ENCODE measurements around the gene PCAT6.
"Not testable (repeated sequence)": the region's sequence is repeated elsewhere in the genome, so short reads cannot be mapped to it uniquely, and the experiment has no call there.

Gene PCAT6

DNA sequence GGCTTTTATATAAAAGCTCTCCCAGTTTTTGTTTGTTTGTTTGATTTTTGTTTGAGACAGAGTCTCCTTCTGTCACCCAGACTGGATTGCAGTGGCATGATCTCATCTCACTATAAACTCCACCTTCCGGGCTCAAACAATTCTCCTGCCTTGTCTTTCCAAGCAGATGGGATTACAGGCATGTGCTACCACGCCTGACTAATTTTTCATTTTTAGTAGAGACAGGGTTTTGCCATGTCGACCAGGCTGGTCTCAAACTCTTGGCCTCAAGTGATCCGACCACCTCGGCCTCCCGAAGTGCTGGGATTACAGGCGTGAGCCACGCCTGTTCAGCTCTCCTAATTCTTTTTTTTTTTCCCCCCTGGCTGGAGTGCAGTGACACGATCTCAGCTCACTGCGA, 4.4 kb downstream of the PCAT6 start:
- no peak for DNase-seq (ENCODE audit: low read depth)
- no peak for TF ChIP-seq CTCF (conservative IDR thresholded peaks at IDR 0.05; ENCODE audit: low read depth, low read length)
- no peak overlapping the region for H3K4me3 ChIP-seq (ENCODE audit: low read depth, low read length)

- no peak for TF ChIP-seq CTCF (conservative IDR thresholded peaks at IDR 0.05; ENCODE audit: low read depth, low read length)
- H3K4me3 ChIP-seq (ENCODE audit: low read depth, low read length), result no peak overlapping the region
- no peak for DNase-seq (ENCODE audit: low read depth)
Measured at GRCh38 chr1:202818819-202819218, 8.1 kb downstream of the PCAT6 start.

DNA sequence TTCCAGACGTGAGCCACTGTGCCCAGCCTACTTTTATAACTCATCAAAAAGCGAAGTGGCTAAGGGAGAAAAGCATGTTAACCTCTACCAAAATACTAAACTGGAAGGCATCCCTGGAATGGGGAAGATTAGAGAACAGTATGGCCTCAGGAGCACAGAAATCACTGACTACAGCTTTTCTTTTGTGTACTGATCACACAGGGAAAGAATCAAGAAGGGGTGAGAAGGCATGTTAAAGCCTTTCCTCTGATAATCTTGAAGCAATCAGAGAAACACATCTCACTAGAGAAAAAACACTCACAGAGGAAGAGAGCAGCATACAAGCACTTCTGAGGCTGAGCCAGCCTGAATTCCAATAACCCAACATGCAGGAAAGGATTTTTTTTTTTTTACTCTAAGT, 10.7 kb downstream of the PCAT6 start:
- DNase-seq (ENCODE audit: low read depth), result peak; percentile 49
- no peak overlapping the region for H3K4me3 ChIP-seq (ENCODE audit: low read depth, low read length)
- TF ChIP-seq CTCF (conservative IDR thresholded peaks at IDR 0.05; ENCODE audit: low read depth, low read length), result no peak

- TF ChIP-seq CTCF (conservative IDR thresholded peaks at IDR 0.05; ENCODE audit: low read depth, low read length), result no peak
- no peak overlapping the region for H3K4me3 ChIP-seq (ENCODE audit: low read depth, low read length)
- DNase-seq (ENCODE audit: low read depth), result no peak
Measured at GRCh38 chr1:202825748-202826147, 15.0 kb downstream of the PCAT6 start.

DNA sequence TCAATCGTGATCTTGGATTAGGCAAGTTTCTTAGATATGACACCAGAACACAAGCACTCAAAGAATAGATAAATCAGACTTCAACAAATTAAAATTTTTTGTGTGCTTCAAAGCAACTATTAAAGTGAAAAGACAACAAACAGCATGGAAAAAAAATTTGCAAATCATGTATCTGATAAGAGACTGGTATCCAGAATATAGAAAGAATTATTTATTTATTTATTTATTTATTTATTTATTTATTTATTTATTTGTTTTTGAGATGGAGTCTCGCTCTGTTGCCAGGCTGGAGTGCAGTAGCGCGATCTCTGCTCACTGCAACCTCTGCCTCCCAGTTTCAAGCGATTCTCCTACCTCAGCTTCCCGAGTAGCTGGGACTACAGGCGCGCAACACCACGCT, 18.5 kb downstream of the PCAT6 start:
- DNase-seq (ENCODE audit: low read depth); H3K4me3 ChIP-seq (ENCODE audit: low read depth, low read length): not testable (repeated sequence)

DNA sequence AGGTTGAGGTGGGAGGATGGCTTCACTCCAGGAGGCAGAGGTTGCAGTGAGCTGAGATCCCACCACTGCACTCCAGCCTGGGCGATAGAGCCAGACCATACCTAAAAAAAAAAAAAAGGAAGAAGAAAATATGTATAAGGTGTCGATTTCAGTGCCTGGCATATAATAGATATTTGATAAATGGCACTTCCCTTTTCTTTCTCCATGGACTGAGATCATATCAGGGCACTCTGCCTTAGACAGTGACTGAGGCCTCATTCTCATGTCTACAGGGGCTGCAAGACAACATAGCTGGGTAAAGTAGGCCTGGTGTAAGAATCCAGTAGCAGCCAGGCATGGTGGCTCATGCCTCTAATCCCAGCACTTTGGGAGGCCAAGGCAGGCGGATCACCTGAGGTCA, 21.2 kb downstream of the PCAT6 start:
- TF ChIP-seq CTCF (conservative IDR thresholded peaks at IDR 0.05; ENCODE audit: low read depth, low read length), result no peak
- no peak for DNase-seq (ENCODE audit: low read depth)
- H3K4me3 ChIP-seq (ENCODE audit: low read depth, low read length), result no peak overlapping the region

DNA sequence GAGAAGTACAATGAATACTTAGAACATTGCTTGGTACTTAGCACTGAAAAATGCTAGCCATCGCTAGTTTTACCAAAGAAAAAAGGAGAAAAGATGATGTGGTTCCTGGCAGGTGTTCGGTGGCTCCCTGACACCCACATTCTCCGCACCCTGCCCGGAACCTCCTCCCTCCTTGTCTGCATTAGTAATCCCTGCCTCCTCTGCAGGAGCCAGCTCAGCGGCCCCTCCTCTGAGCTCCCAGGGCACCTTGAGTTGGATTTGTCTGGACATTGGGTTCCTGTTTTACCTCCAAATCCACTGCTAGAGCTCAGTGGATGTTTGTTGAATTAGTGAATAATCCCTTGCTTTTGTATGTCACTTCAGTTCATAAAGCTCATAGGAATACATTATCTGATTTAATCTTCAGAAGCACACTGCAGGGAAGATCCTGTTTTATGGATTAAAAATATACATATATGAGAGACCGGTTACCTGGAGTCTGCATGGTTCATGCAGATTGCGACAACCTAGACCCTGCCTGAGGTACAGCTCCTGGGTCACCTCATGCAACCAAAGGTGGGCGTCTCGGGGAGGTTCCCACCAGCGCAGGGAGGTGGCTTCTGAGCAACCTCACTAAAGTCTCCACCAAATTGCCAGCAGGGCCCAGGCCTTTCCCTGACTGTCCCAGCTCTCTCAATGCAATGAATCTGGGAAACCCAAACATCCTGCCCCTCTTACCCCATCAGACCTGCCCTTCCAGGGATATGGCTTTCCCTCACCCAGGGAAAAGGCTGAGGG, 24.2 kb downstream of the PCAT6 start:
- no peak for DNase-seq (ENCODE audit: low read depth)
- no peak overlapping the region for H3K4me3 ChIP-seq (ENCODE audit: low read depth, low read length)
- TF ChIP-seq CTCF (conservative IDR thresholded peaks at IDR 0.05; ENCODE audit: low read depth, low read length), result no peak

Measured in choroid plexus epithelial cell (primary cell).